T-helper 2 cell (primary cell): Measurements from ENCODE around the gene CENPO.
"Not testable (repeated sequence)": the region's sequence is repeated elsewhere in the genome, so short reads cannot be mapped to it uniquely, and the experiment has no call there.

Source experiments
- DNase-seq, 5 experiments: peaks; one replicate each; pipeline versions ENCODE4 v3.0.0 to v3.0.0-alpha.2; 2012 to 2022

CENPO gene

GRCh38 chr2:24824966-24825882, 32.0 kb downstream of the CENPO start:
- DNase-seq: peak in 1 of 5 experiments; percentile 48

GRCh38 chr2:24825883-24826772, 32.9 kb downstream of the CENPO start:
- peak in 1 of 5 experiments; percentile 78 for DNase-seq

GRCh38 chr2:24826773-24827145, 33.5 kb downstream of the CENPO start:
- DNase-seq: peak in 1 of 5 experiments; percentile 33

GRCh38 chr2:24827321-24828237, 34.4 kb downstream of the CENPO start:
- DNase-seq: peak in 4 of 5 experiments; percentile 42 to 84 (median 58)

GRCh38 chr2:24828238-24828996, 35.2 kb downstream of the CENPO start:
- DNase-seq: no peak

- no peak for DNase-seq
These were observed 37.1 kb downstream of the CENPO start for GRCh38 chr2:24830351-24830750.

- DNase-seq: no peak
These were observed 37.6 kb downstream of the CENPO start for GRCh38 chr2:24830786-24831185.

GRCh38 chr2:24831221-24832072, 38.2 kb downstream of the CENPO start:
- DNase-seq: no peak

- no peak for DNase-seq
These were observed 38.8 kb downstream of the CENPO start for GRCh38 chr2:24832073-24832461.

GRCh38 chr2:24832521-24832920, 39.3 kb downstream of the CENPO start:
- no peak for DNase-seq

GRCh38 chr2:24832931-24833701, 39.9 kb downstream of the CENPO start:
- DNase-seq: no peak

GRCh38 chr2:24833821-24834732, 40.9 kb downstream of the CENPO start:
- no peak for DNase-seq

GRCh38 chr2:24834733-24835395, 41.6 kb downstream of the CENPO start:
- DNase-seq: no peak

- not testable (repeated sequence) for DNase-seq
These were observed 42.2 kb downstream of the CENPO start for GRCh38 chr2:24835411-24835810.

- no peak for DNase-seq
These were observed 43.0 kb downstream of the CENPO start for GRCh38 chr2:24836206-24836605.

- no peak for DNase-seq
These were observed 43.5 kb downstream of the CENPO start for GRCh38 chr2:24836706-24837105.

- no peak for DNase-seq
These were observed 44.8 kb downstream of the CENPO start for GRCh38 chr2:24837996-24838513.

- DNase-seq: no peak
These were observed 45.3 kb downstream of the CENPO start for GRCh38 chr2:24838541-24838940.
